Measurements from ENCODE around the gene ZNF724.
"Not testable (repeated sequence)": the region's sequence is repeated elsewhere in the genome, so short reads cannot be mapped to it uniquely, and the experiment has no call there.

ZNF724 gene

DNA sequence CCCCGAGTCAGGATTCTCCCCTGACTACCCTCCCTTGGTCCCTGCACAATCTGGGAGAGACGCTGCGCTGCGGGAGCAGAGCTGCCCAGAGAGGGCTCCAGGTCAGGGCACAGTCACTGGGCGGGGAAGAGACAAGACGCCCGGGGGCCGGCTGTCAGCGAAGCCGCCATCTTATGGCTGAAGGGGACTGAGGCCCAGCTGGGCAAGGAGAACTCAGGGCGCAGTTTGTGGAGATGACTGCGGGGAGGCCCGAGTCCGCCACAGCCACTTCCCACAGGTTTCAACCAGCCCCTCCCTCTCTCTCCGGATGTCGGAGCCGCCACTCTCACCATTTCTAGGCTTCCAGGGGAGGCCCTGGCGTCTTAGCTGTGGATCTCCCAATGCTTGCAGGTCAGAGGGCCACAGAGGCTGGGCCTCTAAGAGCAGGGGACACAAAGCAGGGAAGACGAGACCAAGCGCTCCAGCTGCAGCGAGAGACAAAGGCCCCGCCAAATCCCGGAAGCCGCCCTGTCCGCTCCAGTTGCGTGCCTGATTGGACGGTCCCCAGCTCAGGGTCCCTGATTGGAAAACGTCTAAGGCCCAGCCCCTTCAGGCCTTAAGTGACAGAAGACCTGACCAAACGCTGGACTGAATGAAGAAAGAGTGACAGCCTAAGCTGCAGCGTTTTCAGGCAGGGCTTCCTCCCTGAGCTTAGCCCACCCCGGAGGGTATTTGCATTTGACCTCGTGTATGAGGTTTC lies at the start of gene ZNF724:
TSS of gene ZNF724 (minus strand) at position 484 of the 739 bp plus-strand sequence. CDS start at position 332, 152 bp downstream.
- DNase-seq (ENCODE audit: low spot score), result peak; percentile 99

DNA sequence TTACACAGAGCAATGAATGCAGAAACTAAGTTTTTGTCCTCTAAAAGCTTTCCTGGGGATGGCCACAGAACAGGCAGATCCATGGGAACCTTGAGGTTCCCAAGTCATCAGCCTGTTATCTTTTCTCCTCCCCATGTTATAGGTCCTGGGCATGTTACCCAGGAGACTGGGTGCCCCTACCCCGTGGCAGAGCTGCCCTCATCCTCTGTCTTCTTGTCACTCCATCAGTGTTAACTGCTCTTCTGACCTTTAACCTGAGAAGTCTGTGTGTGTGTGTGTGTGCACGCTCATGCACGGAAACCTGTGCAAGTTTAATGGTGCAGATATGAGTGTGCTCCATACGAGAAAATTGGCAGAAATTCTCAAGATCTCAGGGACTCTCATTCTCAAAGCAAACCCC lies 43.9 kb upstream of the ZNF724 start:
- no peak for DNase-seq (ENCODE audit: low spot score)

DNA sequence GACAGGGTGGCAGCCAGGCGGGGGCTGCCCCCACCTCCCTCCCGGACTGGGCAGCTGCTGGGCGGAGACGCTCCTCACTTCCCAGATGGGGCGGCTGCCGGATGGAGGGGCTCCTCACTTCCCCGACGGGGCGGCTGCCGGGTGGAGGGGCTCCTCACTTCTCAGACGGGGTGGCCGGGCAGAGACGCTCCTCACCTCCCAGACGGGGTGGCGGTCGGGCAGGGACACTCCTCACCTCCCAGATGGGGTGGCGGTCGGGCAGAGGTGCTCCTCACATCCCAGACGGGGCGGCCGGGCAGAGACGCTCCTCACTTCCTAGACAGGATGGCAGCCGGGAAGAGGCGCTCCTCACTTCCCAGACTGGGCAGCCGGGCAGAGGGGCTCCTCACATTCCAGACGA lies 39.8 kb upstream of the ZNF724 start:
- DNase-seq (ENCODE audit: low spot score), result not testable (repeated sequence)

DNA sequence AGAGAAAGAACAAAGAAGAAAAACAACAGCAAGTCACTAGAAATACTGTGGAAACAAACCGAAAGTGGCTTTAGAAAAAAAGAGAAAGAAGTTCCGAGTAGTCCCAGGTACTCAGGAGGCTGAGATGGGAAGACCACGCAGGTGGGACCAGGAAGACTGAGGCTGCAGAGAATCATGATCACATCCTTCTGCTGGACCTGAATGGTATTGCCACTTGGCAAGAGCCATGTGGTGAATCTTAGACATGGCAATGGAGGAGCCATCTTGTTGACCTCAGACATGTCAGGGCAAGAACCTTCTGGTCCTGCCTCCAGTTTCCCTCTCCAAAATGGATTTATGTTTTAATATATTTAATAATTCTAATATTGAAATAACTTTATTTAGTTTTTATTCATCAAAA lies 37.4 kb upstream of the ZNF724 start:
- DNase-seq (ENCODE audit: low spot score), result no peak

DNA sequence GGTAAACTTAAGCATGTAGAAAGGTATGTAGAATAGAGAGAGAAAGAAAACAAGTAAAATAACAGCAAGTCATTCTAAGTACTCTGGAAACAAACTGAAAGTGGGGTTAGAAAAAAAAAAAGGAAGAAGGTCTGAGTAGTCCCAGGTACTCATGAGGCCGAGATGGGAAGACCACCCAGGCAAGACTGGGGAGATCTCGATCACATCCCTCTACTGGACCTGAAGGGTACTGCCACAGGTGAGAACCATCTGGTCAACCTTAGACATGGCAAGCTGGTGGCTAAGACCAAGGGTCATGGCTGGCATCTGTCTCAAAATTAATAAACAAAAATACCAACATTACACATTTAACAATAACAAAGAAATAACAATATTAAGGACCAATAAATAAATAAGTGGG lies 36.3 kb upstream of the ZNF724 start:
- no peak for DNase-seq (ENCODE audit: low spot score)

DNA sequence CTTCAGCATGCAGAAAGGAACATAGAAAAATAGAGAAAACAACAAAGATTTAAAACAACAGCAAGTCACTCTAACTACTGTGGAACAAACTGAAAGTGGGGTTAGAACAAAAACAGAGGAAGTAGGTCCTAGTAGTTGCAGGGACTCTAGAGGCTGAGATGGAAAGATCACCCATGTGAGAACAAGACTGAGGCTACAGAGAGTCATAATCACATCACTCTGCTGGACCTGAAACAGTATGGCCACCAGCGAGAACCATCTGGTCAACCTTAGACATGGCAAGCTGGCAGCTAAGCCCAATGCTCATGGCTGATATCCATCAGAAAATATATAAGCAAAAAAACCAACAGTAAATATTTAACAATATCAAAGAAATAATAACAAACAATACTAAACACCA lies 35.8 kb upstream of the ZNF724 start:
- DNase-seq (ENCODE audit: low spot score), result no peak

DNA sequence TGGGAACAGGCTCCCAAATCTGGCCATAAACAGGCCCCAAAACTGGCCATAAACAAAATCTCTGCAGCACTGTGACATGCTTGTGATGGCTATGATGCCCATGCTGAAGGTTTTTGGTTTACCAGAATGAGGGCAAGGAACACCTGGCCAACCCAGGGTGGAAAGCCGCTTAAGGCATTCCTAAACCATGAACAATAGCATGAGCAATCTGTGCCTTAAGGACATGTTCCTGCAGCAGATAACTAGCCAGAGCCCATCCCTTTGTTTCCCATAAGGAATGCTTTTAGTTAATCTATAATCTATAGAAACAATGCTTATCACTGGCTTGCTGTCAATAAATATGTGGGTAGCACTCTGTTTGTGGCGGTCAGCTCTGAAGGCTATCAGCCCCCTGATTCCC lies 35.1 kb upstream of the ZNF724 start:
- DNase-seq (ENCODE audit: low spot score), result not testable (repeated sequence)

DNA sequence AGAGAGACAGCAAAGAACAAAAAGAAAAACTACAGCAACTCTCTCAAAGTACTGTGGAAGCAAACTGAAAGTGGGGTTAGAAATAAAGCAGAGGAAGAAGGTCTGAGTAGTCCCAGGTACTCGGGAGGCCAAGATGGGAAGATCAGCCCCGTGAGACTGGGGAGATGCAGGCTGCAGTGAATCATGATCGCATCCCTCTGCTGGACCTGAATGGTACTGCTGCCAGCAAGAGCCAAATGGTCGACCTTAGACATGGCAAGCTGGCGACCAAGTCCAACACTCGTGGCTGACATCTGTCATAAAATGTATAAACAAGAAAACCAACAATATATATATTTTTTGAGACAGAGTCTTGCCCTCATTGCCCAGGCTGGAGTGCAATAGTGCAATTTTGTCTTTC lies 33.7 kb upstream of the ZNF724 start:
- DNase-seq (ENCODE audit: low spot score), result peak; percentile 29

DNA sequence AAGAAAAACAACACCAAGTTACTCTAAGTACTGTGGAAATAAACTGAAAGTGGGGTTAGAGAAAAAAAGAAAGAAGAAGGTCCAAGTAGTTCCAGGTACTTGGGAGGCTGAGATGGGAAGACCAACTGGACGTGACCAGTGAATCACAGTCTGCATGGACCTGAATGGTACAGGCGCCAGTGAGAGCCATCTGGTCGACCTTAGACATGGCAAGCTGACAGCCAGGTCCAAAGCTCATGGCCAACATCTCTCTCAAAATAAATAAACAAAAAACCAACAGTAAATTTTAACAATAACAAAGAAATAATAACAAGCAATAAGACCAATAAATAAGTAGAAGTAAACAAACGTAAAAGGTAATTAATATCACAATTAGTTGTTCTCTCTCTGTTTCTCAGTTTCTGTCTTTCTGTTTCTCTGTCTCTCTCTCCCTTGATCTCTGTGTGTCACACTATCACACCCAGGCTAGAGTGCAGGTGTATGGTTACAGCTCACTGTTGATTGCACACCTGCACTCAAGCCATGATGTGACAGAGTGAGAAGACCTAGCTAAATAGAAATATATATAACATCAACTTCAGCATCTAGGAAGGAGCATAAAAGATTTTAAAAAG lies 31.6 kb upstream of the ZNF724 start:
- DNase-seq (ENCODE audit: low spot score), result no peak

DNA sequence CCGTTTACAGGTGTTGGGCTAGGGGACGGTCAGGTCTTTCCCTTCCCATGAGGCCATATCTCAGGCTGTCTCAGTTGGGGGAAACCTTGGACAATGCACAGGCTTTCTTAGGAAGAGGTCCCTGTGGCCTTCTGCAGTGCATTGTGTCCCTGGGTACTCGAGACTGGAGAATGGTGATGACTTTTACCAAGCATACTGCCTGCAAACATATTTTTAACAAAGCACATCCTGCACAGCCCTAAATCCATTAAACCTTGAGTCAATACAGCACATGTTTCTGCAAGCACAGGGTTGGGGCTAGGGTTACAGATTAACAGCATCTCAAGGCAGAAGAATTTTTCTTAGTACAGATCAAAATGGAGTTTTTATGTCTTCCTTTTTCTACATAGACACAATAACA lies 27.9 kb upstream of the ZNF724 start:
- not testable (repeated sequence) for DNase-seq (ENCODE audit: low spot score)

DNA sequence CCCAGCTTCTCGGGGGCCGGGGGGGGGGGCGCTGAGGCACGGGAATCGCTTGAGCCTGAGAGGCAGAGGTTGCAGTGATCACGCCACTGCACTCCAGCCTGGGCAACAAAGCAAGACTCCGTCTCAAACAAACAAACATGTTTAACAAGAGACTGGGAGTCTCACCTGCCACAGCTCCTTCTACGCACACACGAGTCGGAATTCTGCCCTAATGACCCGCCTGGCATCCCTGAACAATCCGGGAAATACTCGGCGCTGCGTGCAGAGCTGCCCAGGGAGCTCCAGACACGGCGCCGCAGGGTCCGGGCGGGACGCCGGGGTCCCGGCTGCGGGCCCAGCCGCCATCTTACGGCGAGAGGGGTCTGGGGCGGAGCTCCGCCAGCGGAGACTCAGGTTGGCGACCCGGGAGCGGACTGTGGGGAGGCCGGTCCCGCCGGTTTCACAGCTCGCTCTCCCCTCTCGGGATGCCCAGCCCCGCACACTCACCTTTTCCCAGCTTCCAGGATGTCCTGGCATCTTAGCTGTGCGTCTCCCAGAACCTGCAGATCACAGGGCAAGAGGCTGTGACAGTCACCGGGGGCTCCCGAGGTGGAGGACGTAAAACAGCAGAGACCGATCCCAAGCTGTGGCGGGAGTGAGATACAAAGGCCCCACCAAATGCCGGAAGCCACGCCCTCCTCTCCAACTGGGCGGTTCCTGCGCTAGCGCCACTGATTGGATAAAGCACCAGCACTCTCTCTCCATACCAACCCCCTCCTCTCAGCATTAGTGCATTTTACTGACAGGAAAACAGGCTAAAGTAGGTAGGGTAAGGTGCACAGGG lies 23.6 kb upstream of the ZNF724 start:
- peak; percentile 95 for DNase-seq (ENCODE audit: low spot score)

DNA sequence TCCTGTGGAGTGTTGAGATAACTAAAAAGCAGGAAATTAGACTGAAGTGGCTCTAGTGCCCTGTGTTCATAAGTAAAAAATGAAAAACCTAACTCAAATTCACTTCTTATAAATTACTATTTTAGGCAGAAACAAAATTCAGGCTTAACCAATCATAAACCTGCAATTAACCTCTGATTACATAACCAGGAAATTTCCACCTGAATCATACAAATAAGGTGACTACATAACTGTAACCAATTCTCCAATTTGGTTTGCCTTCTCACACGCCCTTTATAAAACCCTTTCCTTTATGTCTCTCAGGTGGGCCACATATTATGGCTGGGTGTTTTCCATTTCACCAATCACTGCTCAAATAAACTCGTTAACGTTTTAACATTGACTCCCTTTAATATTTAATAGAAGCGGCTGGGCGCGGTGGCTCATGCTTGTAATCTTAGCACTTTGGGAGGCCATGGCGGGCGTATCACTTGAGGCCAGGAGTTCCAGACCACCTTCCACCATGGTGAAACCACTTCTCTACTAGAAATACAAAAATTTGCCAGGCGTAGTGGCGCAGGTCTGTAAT lies 22.9 kb upstream of the ZNF724 start:
- peak; percentile 24 for DNase-seq (ENCODE audit: low spot score)

DNA sequence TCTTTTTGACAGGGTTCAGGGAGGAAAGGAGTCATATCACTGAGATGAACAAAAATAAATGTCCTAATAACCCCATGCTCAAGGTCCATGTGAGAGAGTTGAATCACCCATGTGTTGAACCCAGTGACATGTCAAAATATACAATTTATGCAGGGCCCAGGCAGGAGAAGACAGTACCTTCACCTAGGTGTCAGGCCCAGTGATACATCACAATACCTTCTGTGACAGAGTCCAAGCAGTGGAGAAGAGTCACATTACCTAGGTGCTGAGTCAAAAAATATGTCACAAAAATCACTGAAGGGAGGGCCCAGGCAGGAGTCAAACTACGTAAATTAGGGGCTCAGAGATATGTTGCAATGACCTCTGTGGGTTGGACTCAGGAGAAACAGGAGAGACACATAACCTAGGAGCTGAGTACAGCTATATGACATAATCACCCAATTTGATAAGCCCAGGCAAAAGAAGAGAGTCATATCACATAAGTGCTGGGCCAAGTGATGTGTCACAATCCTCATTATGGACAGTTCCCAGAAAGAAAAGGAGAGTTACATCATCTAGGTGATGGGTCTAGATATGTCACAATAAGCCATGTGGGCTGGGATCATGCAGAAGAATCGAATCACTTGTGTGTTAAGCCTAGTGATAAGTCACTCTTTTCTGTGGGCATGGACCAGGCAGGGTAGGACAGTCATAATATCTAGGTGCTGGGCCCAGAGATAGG lies 13.8 kb upstream of the ZNF724 start:
- DNase-seq (ENCODE audit: low spot score), result no peak

DNA sequence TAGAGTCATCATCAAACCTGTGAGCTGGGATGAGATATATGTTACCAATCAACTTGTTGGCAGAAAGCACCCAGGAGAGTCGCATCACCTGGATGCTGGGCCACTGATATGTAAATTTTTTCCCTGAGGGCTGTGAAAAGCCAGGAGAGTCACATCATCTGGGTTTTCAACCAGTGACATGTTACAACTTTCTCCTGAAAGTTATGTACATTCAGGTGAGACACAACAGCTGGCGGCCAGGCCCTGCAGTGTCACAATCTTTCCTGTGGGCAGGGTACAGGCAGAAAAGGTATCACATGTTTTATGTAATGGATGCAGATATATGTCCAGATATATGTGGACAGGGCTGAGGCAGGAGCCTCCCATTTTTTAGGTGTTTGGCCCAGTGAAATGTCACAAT lies 13.2 kb upstream of the ZNF724 start:
- no peak for DNase-seq (ENCODE audit: low spot score)

DNA sequence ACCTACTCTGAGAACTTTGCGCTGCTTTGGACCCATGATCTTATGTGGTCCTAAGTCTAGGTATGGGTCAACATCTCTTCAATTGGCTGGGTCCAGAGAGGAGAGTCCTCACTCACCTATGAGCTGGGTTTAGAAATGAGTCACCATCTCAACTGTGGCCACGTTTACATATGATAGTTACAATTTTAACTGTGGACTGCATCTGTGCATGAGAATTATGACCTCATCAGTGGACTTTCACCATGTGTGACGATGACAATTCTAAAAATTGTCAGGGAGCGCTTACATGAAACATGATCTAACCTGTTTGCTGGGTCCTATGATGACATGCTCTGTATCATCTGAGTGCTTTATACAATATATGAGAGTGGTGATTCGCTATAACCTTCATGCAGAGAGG lies 12.7 kb upstream of the ZNF724 start:
- DNase-seq (ENCODE audit: low spot score), result no peak

DNA sequence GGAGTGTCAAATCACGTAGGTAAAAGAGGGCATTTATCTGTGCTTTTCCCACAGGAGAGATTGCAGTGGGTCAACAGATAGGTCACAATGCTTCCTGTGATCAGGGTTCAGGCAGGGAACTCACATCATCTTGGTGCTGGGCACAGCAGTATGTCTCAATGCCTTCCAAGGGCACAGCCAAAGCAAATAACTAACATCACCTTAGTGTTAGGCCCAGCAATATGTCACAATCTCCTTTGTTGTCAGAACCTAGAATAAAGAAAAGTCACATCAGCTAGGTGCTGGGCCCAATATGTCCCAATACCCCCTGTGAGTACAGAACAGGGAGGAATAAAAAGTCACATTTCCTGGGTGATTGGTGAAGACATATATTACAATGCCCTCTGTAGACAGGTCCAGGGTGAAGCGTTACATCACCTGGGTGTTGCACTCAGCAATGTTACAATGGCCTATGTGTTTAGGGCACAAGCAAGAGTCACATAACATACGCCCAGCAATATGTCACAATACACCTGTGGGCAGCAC lies 11.4 kb upstream of the ZNF724 start:
- DNase-seq (ENCODE audit: low spot score), result no peak

DNA sequence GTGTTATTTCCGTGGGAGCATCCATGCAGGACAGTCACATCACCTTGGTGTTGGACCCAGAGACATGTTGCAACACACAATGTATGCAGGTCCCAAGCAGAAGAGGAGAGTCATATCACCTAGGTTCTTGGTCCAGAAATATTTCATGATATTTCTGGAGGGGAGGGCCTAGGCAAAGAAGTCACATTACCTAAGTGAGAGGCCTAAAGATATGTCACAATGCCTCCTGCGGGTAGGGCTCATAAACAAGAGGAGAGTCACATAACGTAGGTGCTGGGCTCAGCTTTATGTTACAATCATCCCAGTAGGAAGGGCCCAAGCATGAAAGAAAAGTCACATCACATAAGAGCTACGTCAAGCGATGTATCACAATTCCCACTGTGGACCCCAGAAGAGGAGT lies 10.8 kb upstream of the ZNF724 start:
- DNase-seq (ENCODE audit: low spot score), result no peak

DNA sequence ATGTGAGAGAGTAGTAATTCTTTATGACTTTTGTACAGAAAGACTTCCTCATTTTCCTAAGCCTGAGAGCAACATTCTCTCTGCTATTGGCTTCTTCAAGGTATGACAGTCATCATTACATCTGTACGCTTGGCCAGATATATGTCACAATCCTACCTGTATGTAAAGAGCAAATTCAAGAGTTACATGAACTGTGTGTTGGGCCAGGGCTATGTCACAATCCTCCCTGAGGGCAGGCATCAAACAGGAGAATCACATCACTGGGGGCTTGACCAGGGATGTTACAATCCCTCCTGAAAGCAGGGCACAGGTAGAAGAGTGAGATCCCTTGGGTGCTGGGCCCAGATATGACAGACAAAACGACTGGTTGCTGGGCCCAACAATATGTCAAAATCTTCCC lies 9.8 kb upstream of the ZNF724 start:
- DNase-seq (ENCODE audit: low spot score), result no peak

DNA sequence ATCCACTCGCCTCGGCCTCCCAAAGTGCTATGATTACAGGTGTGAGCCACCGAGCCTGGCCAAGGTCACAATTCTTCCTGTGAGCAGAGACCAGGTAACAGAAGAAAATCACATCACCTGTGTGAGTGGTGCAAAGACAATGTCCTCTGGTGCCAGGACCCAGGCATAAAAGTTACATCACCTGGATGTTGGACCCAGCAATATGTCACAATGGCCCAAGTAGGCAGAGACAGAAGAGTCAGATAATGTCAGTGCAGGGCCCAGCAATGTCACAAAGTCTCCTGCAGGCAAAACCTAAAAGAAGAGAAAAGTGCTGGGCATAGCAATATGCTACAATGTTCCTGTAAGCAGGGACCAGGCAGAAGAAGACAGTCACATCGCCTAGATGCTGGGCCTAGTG lies 5.5 kb upstream of the ZNF724 start:
- no peak for DNase-seq (ENCODE audit: low spot score)

DNA sequence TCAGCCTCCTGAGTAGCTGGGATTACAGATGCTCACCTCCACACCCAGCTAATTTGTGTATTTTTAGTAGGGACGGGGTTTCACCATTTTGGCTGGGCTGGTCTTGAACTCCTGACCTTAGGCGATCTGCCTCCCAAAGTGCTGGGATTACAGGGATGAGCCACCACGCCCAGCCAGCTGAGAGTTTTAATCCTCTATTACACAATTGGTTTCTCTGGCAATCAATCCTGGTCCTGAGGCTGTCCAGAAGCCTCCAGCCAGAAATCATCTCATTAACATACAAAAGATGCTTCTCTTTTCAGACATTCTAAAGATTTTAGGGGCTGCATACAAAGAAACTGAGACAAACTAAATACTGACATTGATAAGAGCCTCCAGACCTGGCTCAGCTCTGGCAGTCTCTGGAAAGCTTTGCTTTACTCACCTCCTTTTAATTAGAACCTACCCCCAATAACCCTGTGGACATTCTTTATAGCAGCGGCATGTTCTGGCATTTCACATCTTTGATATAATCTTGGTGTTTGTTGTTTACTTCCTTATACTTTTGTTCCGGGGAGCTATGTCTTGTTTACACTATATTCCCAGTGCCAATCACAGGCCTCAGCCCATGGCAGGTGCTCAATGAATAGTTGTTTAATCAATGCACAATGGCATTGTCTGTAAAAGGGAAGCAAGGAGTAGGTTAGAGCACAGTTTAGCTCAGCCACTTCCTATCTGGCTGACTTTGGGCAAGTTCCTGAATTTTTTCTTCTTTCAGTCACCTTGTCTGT lies 4.1 kb upstream of the ZNF724 start:
- DNase-seq (ENCODE audit: low spot score), result no peak

DNA sequence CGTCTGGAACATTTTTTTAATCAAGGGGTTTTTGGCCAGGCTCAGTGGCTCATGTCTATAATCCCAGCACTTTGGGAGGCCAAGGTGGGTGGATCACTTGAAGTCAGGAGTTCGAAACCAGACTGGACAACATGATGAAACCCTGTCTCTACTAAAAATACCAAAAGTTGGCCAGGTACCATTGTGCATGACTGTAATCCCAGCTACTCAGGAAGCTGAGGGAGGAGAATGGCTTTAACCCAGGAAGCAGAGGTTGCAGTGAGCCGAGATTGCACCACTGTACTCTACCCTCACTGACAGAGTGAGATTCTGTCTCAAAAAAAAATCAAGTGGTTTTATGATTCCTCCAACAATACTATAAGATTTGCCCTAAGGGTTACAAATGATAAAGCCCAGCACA lies 3.1 kb upstream of the ZNF724 start:
- not testable (repeated sequence) for DNase-seq (ENCODE audit: low spot score)

Measured in pons (tissue), 1 donor.